Prostate gland (tissue), 2 donors: ENCODE results near the gene TBC1D13.

ENCODE experiments used
- CTCF ChIP-seq, 4 experiments: fragments of 200-600 bp in 2 of 4; fragments of 450-650 bp in 2 of 4; sonication (generic) in 2 of 4; IDR thresholded peaks; 1 replicate in 3 of 4; 2 replicates in 1 of 4; pipeline ENCODE4 v1.5.1; 2016 to 2019; ENCODE audit warnings: antibody characterized with exemption in 4 of 4, mild to moderate bottlenecking in 2 of 4, moderate library complexity in 2 of 4
- POLR2AphosphoS5 ChIP-seq: sonication (generic); formaldehyde crosslinking; IDR thresholded peaks from one replicate; pipeline ENCODE4 v1.6.1; 2017; ENCODE audit warnings: antibody characterized with exemption

- TF ChIP-seq CTCF (IDR thresholded peaks at IDR 0.05) (no peak), POLR2AphosphoS5 (no peak)
Observed at GRCh38 chr9:128823362-128823902, 36.4 kb downstream of the TBC1D13 start.
